Common myeloid progenitor, CD34-positive (primary cell): Measurements from ENCODE around the gene FRY.

Experiments used
- CTCF ChIA-PET: fragments of 350-600 bp; sonication (Branson Sonifier 250); formaldehyde crosslinking; loops from one replicate; lab custom pipeline; 2021; ENCODE audit warnings: antibody characterized with exemption; lab: Charles Lee
- POLR2A ChIA-PET: fragments of 350-600 bp; sonication (Branson Sonifier 250); formaldehyde crosslinking; loops from one replicate; lab custom pipeline; 2021; ENCODE audit warnings: antibody characterized with exemption; lab: Charles Lee
- DNase-seq, 3 donors: peaks; one replicate each; pipeline versions ENCODE4 v3.0.0 to v3.0.0-alpha.2; 2013
- H3K27ac ChIP-seq, 2 experiments: 1 replicate in 1 of 2; 2 replicates in 1 of 2; pipeline ENCODE4 v1.7.0; 2013; ENCODE audit warnings: inconsistent platforms in 2 of 2, low read length in 2 of 2, mild to moderate bottlenecking in 2 of 2, low read depth in 1 of 2, moderate library complexity in 1 of 2; ENCODE audit not compliant: severe bottlenecking in 2 of 2, insufficient read depth in 1 of 2, poor library complexity in 1 of 2
- H3K27me3 ChIP-seq, 5 experiments: replicated peaks in 2 of 5; 1 replicate in 3 of 5; 2 replicates in 2 of 5; pipeline versions ENCODE4 v1.6.1 to v1.7.0; 2013; ENCODE audit warnings: low read length in 4 of 5, mild to moderate bottlenecking in 2 of 5, moderate library complexity in 2 of 5, inconsistent platforms in 1 of 5; ENCODE audit not compliant: insufficient read depth in 5 of 5, control insufficient read depth in 4 of 5
- H3K36me3 ChIP-seq, 4 experiments: 1 replicate in 2 of 4; 2 replicates in 2 of 4; pipeline versions ENCODE4 v1.6.1 to v1.7.0; 2013; ENCODE audit warnings: low read length in 3 of 4, control low read depth in 1 of 4, mild to moderate bottlenecking in 1 of 4; ENCODE audit not compliant: control insufficient read depth in 4 of 4, insufficient read depth in 4 of 4
- H3K4me1 ChIP-seq, 4 experiments: 1 replicate in 3 of 4; 2 replicates in 1 of 4; pipeline versions ENCODE4 v1.6.1 to v1.7.1; 2013; ENCODE audit warnings: low read length in 3 of 4, mild to moderate bottlenecking in 3 of 4, control low read depth in 1 of 4, inconsistent platforms in 1 of 4, moderate library complexity in 1 of 4; ENCODE audit not compliant: control insufficient read depth in 4 of 4, insufficient read depth in 4 of 4; ENCODE audit errors: control extremely low read depth in 1 of 4
- H3K4me3 ChIP-seq, 7 experiments: 1 replicate in 4 of 7; 2 replicates in 3 of 7; pipeline versions ENCODE4 v1.5.1 to v1.7.0; 2013; ENCODE audit warnings: mild to moderate bottlenecking in 7 of 7, low read length in 6 of 7, moderate library complexity in 6 of 7, inconsistent platforms in 2 of 7, low read depth in 2 of 7, control low read depth in 1 of 7; ENCODE audit not compliant: insufficient read depth in 4 of 7, control insufficient read depth in 1 of 7; ENCODE audit errors: extremely low read depth in 1 of 7
- H3K9me3 ChIP-seq, 5 experiments: 1 replicate in 4 of 5; 2 replicates in 1 of 5; pipeline versions ENCODE4 v1.6.1 to v1.7.1; 2013; ENCODE audit warnings: low read length in 4 of 5, mild to moderate bottlenecking in 2 of 5, inconsistent platforms in 1 of 5, low read depth in 1 of 5, moderate library complexity in 1 of 5; ENCODE audit not compliant: control insufficient read depth in 4 of 5, insufficient read depth in 2 of 5; ENCODE audit errors: control extremely low read depth in 1 of 5
- WGBS: methylation state at CpG from one replicate; pipeline ENCODE4 v1.1.5; 2013; ENCODE audit not compliant: insufficient coverage; 5-methylcytosine and 5-hydroxymethylcytosine counted together

The FRY gene

DNA sequence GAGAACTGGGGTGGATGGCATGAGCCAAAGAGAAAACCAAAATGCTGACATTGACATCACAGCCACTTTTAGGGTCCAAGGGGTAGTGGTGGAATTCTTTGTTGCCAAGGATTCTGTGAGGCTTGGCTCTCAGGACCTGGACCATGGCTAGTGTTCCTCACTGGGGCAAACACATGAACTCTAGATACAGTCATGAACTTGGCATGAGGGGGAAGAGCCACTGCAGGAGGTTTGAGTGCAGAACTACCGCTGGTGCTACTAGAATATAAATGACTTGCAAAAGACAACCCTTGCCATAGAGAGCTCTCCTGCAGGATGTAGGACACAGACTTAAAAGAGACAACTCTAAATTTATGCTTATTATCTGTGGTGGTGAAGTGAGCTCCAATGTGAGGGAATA, 29.8 kb upstream of the FRY start:
- Histone ChIP-seq H3K4me3 (no peak overlapping the region), H3K27ac (no peak overlapping the region), H3K9me3 (no peaks in the 10 kb centered on the region), H3K4me1 (peaks cover 0 to 6% (median 1%) of the 10 kb centered on the region in 4 experiments), H3K36me3 (no peaks in the 10 kb centered on the region), H3K27me3 (no peaks in the 10 kb centered on the region)
- POLR2A ChIA-PET: no interaction called here
- DNase-seq: no peak
- CTCF ChIA-PET: interaction anchor here (0.6 to 6.7 kb wide), 8 partner anchors 14 to 317 kb away, joined by 3 to 37 read pairs (median 3); no protein-coding TSS in a partner anchor
- WGBS: 100% methylated on average over 1 of the region's 1 CpG

DNA sequence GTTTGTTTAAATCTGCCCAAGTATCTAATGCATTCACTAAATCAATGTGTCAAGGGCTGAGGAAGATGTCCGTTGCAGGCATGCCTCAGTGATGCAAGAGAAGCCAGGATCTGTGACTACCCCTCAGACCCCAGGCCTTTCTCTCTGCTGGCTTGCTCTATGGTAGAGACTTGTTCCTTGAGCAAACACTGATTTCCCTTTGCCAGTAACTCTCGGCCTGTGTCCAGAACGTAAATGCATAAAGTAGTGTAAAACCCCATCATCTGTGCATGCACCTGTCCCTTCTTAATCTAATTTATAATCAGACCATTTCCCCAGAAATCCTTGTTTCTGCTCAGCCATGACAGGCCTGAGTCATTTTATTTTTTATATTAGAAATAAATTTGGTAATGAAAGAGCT, 28.7 kb upstream of the FRY start:
- Histone ChIP-seq H3K9me3 (no peaks in the 10 kb centered on the region), H3K4me1 (peaks cover 0 to 6% (median 1%) of the 10 kb centered on the region in 4 experiments), H3K36me3 (no peaks in the 10 kb centered on the region), H3K4me3 (no peak overlapping the region), H3K27me3 (no peaks in the 10 kb centered on the region), H3K27ac (no peak overlapping the region)
- POLR2A ChIA-PET: no interaction called here
- 92% methylated on average over 3 of the region's 3 CpGs for WGBS
- DNase-seq: no peak
- CTCF ChIA-PET: interaction anchor here (0.7 to 6.7 kb wide), 3 partner anchors 12 to 18 kb away, joined by 3 to 37 read pairs (median 3); no protein-coding TSS in a partner anchor

DNA sequence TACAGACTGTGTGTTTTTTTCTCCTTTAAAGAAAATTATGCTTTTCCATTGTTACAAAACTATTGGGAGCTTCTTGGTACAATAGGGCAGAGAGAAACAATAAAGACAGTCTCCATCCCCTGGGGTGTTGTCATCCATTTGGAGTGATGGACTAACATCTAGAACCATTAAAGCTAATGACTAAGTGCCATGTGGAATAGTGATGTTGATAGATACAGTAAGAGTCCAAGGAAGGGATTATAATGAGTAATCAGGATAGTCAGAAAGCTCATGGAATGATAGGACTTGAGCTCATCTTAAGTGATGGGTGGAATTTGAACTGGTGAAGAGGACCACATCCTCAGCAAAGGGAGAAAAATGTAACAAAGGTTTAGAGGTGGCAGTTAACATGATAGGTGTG, 24.1 kb upstream of the FRY start:
- no peak overlapping the region for H3K4me3 ChIP-seq
- POLR2A ChIA-PET: no interaction called here
- H3K9me3 ChIP-seq: no peaks in the 10 kb centered on the region
- H3K36me3 ChIP-seq: no peaks in the 10 kb centered on the region
- no peak overlapping the region for H3K27ac ChIP-seq
- no peak for DNase-seq
- H3K4me1 ChIP-seq: peaks cover 0 to 6% (median 0%) of the 10 kb centered on the region in 4 experiments
- H3K27me3 ChIP-seq: no peaks in the 10 kb centered on the region
- CTCF ChIA-PET: interaction anchor here (0.6 to 1.5 kb wide), 4 partner anchors 9 to 23 kb away, joined by 3 to 4 read pairs (median 3); partner anchors contain the start of gene FRY

DNA sequence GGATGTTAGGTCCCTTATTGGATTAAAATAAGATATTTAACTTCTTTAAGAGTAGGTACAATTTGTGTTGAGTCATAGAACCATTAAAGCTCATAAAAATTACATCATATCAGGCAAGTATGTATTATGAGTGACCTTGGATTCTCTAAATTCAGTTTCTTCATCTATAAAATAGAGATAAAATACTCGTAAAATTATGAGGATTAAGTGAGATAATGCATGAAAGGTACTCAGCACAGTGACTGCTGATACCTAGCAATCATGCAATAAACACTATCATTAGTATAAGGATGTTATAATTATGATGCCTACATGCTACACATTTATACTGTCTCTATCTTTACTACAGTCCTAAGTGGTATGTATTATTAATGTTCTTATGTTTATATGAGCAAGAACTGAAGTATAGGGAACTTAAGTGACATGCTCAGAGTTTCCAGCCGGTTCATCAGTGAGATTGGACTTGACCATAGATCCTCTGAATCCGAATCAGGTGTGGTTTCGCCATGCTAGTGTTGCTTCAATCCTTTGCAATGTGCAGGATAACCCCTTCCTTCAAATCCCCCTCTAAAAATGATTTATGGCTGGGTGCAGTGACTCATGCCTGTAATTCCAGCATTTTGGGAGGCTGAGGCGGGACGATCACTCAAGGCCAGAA, 22.9 kb upstream of the FRY start:
- no peak overlapping the region for H3K27ac ChIP-seq
- H3K9me3 ChIP-seq: no peaks in the 10 kb centered on the region
- WGBS: 100% methylated on average over 2 of the region's 6 CpGs
- CTCF ChIA-PET: interaction anchor here (1.5 kb wide), 1 partner anchor 11 kb away, joined by 4 read pairs; no protein-coding TSS in a partner anchor
- H3K27me3 ChIP-seq: no peaks in the 10 kb centered on the region
- no peak for DNase-seq
- H3K4me3 ChIP-seq: no peak overlapping the region
- H3K36me3 ChIP-seq: no peaks in the 10 kb centered on the region
- H3K4me1 ChIP-seq: peaks cover 0 to 6% (median 0%) of the 10 kb centered on the region in 4 experiments
- POLR2A ChIA-PET: no interaction called here

DNA sequence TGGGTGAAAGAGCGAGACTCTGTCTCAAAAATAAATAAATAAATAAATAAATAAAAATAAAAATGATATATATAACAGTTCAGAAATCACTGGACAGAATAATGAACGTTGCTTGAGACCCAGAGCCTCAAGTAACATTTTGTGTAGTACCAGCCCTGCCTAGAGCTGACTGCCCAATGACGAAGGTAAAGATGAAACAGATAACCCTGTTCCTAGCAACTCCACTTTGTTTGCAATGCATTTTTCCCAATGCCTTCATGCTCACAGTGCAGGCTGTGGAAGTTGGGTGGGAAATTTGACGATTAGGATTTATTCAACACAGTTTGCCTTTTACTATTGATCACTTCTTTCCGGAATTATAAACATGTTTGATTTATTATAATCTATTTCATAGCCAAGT, 22.2 kb upstream of the FRY start:
- CTCF ChIA-PET: no interaction called here
- H3K36me3 ChIP-seq: no peaks in the 10 kb centered on the region
- POLR2A ChIA-PET: no interaction called here
- H3K27me3 ChIP-seq: no peaks in the 10 kb centered on the region
- no CpG with 5 or more reads among the region's 5 CpGs for WGBS
- no peak overlapping the region for H3K4me3 ChIP-seq
- DNase-seq: no peak
- no peak overlapping the region for H3K27ac ChIP-seq
- peaks cover 0 to 6% (median 0%) of the 10 kb centered on the region in 4 experiments for H3K4me1 ChIP-seq
- no peaks in the 10 kb centered on the region for H3K9me3 ChIP-seq

DNA sequence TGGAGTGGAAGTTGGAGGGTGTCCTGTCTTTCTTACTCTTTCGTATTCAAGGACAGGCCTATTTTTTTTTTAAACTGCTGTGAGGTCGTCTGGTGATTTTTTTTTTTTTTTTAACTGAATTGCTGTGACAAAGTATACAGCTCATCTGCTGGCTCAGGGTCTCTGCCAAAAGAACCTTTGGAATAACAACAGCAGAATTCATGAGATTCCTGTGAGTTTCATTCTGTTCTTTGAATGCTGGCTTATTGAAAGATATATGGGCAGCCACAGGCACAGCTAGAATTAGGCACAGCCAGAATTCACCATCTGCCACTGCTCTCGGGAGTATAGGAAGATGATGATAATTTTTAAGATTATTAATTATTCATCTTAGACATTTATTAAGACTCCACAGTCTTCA, 21.4 kb upstream of the FRY start:
- no peak overlapping the region for H3K27ac ChIP-seq
- H3K36me3 ChIP-seq: no peaks in the 10 kb centered on the region
- 100% methylated on average over 2 of the region's 3 CpGs for WGBS
- no peaks in the 10 kb centered on the region for H3K9me3 ChIP-seq
- no peaks in the 10 kb centered on the region for H3K27me3 ChIP-seq
- no peak overlapping the region for H3K4me3 ChIP-seq
- ChIA-PET CTCF (interaction anchor here (1.5 kb wide), 1 partner anchor 9 kb away, joined by 4 read pairs; no protein-coding TSS in a partner anchor), POLR2A (interaction anchor here (0.6 kb wide), 1 partner anchor 206 kb away, joined by 3 read pairs; no protein-coding TSS in a partner anchor)
- no peak for DNase-seq
- no peaks in the 10 kb centered on the region for H3K4me1 ChIP-seq

DNA sequence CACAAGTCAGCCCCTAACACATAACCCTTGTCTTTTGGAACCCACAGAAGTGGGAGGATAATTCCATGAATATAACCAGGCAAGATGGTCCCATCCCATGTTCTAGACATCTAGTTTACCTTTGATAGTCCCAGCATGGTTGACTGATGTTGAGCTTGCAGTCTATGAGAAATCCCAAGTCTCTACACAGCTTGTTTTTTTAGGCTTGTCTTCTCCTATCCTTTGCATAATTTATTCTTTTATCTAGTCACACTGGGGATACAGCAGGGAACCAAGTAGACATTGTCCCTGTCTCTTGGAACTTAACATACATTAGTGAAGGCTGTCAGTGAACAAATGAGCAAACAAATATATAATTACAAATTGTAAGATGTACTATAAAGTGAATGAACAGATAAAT, 19.6 kb upstream of the FRY start:
- no peak for DNase-seq
- Histone ChIP-seq H3K4me1 (no peaks in the 10 kb centered on the region), H3K27me3 (no peaks in the 10 kb centered on the region), H3K9me3 (no peaks in the 10 kb centered on the region), H3K27ac (no peak overlapping the region), H3K36me3 (no peaks in the 10 kb centered on the region), H3K4me3 (no peak overlapping the region)
- CTCF ChIA-PET: interaction anchor here (0.9 to 1.4 kb wide), 3 partner anchors 11 to 113 kb away, joined by 3 to 4 read pairs (median 3); no protein-coding TSS in a partner anchor
- POLR2A ChIA-PET: no interaction called here
